Measurements from ENCODE around the gene EFNB2.
A peak's percentile ranks its signal among the peaks of the same experiment; 100 is the strongest.

Gene EFNB2

GRCh38 chr13:106535552-106536243, at the start of gene EFNB2:
Gene EFNB2, minus strand, starts transcription at chr13:106535662. Its CDS starts 698 bp downstream, at chr13:106534964.
- DNase-seq = peak; percentile 90 to 99

GRCh38 chr13:106581225-106581624, 45.8 kb upstream of the EFNB2 start:
- DNase-seq = no peak

DNA sequence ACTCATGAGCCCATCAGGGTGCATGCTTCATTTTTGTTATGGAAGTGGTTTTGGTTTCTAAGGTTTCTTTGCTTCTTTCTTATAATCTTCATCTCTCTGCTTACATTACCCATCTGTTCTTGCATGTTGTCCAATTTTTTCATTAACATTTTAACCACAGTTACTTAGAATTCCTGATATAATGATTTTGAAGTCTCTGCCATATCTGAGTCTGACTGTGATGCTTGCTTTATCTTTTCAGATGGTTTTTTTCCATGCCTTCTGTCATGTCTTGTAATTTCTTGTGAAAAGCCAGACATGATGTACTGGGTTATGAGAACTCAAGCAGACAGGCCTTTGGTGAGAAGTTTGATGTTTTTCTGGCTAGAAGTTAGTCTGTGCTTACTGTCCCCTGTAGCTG, 40.4 kb upstream of the EFNB2 start:
- no peak for DNase-seq

GRCh38 chr13:106573868-106574267, 38.4 kb upstream of the EFNB2 start:
- DNase-seq = no peak

GRCh38 chr13:106573284-106573846, 37.9 kb upstream of the EFNB2 start:
- no peak for DNase-seq

DNA sequence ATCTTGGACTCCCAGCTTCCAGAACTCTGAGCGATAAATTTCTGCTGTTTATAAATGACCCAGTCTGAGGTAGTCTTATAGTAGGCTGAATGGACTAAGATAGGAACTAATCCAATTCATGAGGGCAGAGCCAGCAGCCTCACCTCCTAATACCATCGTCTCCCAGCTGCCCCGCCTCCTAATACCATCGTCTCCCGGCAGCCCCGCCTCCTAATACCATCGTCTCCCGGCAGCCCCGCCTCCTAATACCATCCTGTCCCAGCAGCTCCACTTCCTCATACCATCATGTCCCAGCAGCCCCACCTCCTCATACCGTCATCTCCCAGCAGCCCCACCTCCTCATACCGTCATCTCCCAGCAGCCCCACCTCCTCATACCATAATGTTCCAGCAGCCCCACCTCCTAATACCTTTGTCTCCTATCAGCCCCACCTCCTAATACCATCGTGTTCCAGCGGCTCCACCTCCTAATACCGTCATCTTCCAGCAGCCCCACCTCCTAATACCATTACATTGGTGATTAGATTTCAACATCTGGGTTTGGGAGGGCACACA, 34.9 kb upstream of the EFNB2 start:
- peak; percentile 74 to 83 for DNase-seq

- no peak for DNase-seq
Measured at GRCh38 chr13:106569233-106570095, 34.0 kb upstream of the EFNB2 start.

DNA sequence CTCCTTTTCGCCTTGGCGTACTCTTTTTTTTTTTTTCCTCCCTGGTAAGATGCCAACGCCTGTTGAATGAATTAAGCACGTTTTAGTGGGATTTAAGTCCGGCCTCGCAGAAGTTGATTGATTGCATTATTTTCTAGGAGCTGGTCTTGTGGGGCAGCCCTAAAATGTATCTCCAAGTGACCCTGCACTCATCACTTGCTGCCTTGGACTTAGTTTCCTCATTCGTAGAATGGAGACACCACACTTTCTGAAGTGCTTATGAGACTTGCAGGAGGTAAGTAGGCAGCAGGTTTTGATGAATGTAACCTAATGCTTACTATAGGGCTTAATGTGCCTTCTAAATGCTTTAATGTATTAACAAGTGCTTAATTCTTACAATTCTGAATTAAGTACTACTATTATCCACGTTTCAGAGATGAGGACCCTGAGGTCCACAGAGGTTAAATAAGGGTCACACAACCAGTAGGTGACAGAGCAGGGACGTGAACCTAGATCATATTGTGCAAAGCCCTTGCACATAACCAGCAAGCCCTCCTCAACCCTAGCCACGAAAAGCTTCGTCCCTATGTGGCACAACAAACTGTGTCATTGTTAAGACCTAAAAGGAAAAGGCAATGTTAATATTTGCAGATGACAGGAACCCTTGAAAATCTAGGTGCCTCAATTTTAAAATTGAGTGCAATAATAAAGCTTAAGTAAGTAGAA, 33.0 kb upstream of the EFNB2 start:
- DNase-seq = no peak

- peak; percentile 72 to 97 for DNase-seq
Measured at GRCh38 chr13:106567474-106568298, 32.2 kb upstream of the EFNB2 start, which contains the start of gene ARGLU1. Gene ARGLU1, minus strand, starts transcription at chr13:106568137. Its CDS starts 218 bp downstream, at chr13:106567919.

GRCh38 chr13:106566641-106567473, 31.4 kb upstream of the EFNB2 start:
- DNase-seq = peak in 1 of 2 experiments; percentile 74

GRCh38 chr13:106565127-106565775, 29.8 kb upstream of the EFNB2 start:
- no peak for DNase-seq

DNA sequence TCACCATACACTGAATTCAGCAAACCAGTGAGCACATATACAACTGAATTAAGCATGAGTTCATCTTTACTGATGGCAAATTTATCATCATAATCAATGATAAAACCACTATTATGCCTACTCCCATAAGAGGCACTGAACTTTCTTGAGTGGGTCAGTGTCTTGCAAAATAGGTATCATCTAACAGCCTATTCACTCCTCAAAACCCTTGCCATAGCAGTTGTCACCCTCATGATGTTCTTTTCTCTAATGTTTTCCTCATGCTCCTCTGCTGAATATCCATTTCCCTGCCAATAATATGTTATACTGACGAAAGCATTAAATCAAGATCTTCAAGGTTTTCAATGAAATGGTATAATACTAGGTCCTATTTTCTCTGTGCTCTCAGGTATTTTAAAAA, 26.8 kb upstream of the EFNB2 start:
- no peak for DNase-seq

DNA sequence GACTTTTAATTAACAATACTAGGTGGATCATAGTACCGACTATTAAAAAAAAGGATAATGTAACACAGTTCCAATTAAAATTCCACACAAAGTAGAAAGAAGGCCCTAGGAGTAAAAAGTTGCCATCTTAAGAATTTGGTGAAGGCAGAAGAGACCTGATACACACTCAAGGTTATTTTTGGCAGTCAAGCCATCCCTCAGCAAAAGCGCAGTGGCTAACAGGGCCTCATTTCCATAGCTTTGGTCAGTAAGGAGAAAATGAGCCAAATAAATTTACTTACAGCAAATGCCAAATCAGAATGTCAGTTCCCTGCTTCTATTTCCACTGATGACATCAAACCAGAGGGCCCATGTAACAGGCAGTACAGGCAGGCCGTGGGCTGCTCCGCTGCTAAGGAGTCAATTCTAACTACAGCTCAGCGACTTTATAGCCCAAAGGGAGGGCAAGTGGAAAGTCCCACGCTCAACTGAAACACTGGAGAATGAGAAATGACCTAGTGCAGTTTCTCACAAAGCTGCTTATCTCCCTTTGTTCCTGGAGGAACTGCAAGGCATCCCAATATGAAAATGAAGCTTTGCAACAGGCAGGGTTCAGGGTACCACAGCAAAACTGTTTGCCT, 26.2 kb upstream of the EFNB2 start:
- DNase-seq = no peak

DNA sequence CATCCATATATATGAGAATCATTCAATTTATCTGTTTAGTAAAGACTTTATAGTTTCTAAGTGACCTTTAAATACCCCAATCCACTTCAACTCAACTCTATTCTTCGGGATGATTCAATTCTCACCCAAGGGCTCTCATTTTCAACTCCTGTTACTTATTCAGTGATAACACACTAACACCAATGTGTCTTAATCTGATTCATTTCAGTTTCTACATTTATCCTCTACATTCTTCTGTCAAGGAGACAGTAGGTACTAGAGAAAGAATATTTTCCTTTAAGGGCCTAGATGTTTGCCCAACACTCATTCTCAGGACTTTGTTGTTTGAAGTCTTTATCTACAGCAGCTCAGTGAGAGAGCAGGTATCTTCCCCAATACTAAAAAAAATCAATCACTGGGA, 25.4 kb upstream of the EFNB2 start:
- DNase-seq = no peak

DNA sequence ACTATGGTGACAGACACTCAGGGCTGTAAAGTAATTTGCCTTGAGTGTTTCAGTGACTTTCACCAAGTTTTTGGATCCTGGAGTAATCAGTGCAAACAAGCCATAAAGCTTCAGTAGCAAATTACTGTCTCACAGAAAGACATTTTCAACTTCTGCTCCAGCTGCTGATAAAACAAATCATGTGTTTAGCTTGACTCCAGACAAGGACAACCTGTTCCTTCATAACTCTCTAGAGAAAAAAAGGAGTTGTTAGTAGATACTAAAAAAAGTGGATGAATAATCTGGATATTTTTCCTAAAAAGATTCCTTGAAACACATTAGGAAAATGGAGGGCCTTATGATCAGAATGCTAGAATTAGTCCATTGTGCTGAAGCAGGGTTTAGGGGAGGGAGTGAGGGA, 23.1 kb upstream of the EFNB2 start:
- no peak for DNase-seq

GRCh38 chr13:106555631-106556328, 20.3 kb upstream of the EFNB2 start:
- DNase-seq = no peak

DNA sequence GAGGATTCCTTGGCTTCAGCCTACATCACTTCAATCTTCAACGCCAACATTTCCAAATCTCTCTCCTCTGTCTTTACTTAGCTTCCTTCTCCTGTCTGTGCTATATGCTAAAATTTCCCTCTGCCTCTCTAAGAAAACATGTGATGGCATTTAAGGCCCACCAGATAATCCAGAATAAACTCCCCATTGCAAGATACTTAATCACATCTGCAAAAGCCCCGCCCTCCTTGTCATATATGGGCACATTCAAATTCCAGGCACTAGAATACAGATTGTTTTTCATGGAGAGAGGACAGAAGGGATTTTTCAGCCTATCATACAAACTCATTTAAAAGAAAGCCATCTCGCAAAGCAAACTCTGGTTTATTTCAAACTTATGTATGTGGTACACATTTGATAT, 16.3 kb upstream of the EFNB2 start:
- no peak for DNase-seq

GRCh38 chr13:106551350-106551749, 15.9 kb upstream of the EFNB2 start:
- DNase-seq = no peak

DNA sequence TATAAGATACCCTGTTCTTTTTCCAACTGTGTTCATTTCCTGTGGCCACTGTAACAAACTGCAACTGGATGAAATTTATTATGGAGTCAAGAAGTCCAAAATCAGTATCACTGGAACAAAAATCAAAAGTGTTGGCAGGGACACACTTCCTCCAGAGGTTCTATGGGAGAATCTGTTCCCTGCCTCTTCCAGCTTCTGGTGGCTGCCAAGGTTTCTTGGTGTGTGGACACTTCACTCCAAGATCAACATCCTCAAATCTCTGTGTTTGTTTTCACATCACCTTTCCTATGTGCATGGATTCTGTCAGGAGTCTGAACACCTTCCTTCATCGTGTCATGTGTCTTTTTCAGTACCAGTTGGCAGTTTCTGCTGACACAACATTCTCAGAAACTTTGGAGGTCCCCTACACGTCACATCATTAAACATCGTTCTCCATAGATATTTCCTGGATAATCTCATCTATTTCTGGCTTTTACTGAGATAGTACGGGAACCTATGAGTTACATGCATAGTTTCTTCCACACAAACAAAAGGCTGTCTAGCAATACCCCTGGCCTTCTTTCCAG, 15.2 kb upstream of the EFNB2 start:
- DNase-seq = no peak

All from NCI-H526 (cell line).